K562 (cell line): ENCODE measurements around the gene ACOT13. TPM values are rescaled to one million over a fixed set of nuclear protein-coding genes. Genes with fewer than 3 reads are reported as not detected.

Experiments used
- ARID2 ChIP-seq: fragments of 450-650 bp; IDR thresholded peaks from 2 replicates; pipeline ENCODE4 v1.6.1; 2017; ENCODE audit warnings: antibody characterized with exemption, mild to moderate bottlenecking
- ATF1 ChIP-seq, 2 experiments: fragments of 450-650 bp in 1 of 2; IDR thresholded peaks; 2 replicates each; pipeline ENCODE4 v1.6.1; 2016; ENCODE audit warnings: missing compliant biosample characterization in 1 of 2, missing genetic modification characterization in 1 of 2
- BRD4 ChIP-seq: fragments of 200-600 bp; sonication (generic); IDR thresholded peaks from 2 replicates; pipeline ENCODE4 v1.6.1; 2017; ENCODE audit warnings: inconsistent platforms
- CCNT2 ChIP-seq: IDR thresholded peaks from 2 replicates; pipeline ENCODE4 v1.6.1; 2011; ENCODE audit warnings: borderline replicate concordance, low read depth, mild to moderate bottlenecking, moderate library complexity, mixed read lengths, low read length; ENCODE audit not compliant: insufficient read length; ENCODE audit errors: extremely low read depth
- ELF4 ChIP-seq: fragments of 450-650 bp; formaldehyde crosslinking; IDR thresholded peaks from 2 replicates; pipeline ENCODE4 v1.4.0; 2022; ENCODE audit warnings: missing genetic modification characterization
- FOXA1 ChIP-seq: fragments of 450-650 bp; IDR thresholded peaks from 2 replicates; pipeline ENCODE4 v1.6.1; 2016; ENCODE audit warnings: mild to moderate bottlenecking, borderline replicate concordance
- GATAD2B ChIP-seq: fragments of 450-650 bp; IDR thresholded peaks from 2 replicates; pipeline ENCODE4 v1.6.1; 2017; ENCODE audit warnings: mild to moderate bottlenecking, borderline replicate concordance
- HDAC3 ChIP-seq: fragments of 450-650 bp; IDR thresholded peaks from 2 replicates; pipeline ENCODE4 v1.6.1; 2018; ENCODE audit warnings: borderline replicate concordance, mild to moderate bottlenecking, moderate library complexity; ENCODE audit not compliant: partially characterized antibody
- ILF3 ChIP-seq: fragments of 450-650 bp; IDR thresholded peaks from 2 replicates; pipeline ENCODE4 v1.6.1; 2018; ENCODE audit warnings: antibody characterized with exemption, mild to moderate bottlenecking, moderate library complexity, borderline replicate concordance
- NCOR1 ChIP-seq: fragments of 450-650 bp; IDR thresholded peaks from 2 replicates; pipeline ENCODE4 v1.6.1; 2016; ENCODE audit warnings: mild to moderate bottlenecking, moderate library complexity
- PRDM10 ChIP-seq: fragments of 450-650 bp; IDR thresholded peaks from 2 replicates; pipeline ENCODE4 v1.6.1; 2018; ENCODE audit not compliant: partially characterized antibody
- TEAD4 ChIP-seq, 2 experiments: sonication (generic) in 1 of 2; formaldehyde crosslinking in 1 of 2; IDR thresholded peaks; 2 replicates each; pipeline versions ENCODE4 v1.6.1 to v1.8.0; 2012 to 2022; ENCODE audit warnings: borderline replicate concordance in 1 of 2, inconsistent platforms in 1 of 2, low read length in 1 of 2, mild to moderate bottlenecking in 1 of 2, missing genetic modification reagents in 1 of 2
- ZBTB5 ChIP-seq: fragments of 450-650 bp; IDR thresholded peaks from 2 replicates; pipeline ENCODE4 v1.6.1; 2017; ENCODE audit warnings: antibody characterized with exemption
- ZNF589 ChIP-seq: fragments of 200-800 bp; sonication (Bioruptor generic); IDR thresholded peaks from 2 replicates; pipeline ENCODE4 v1.6.1; 2016; ENCODE audit warnings: low read depth, missing genetic modification characterization, missing compliant biosample characterization
- ZNF778 ChIP-seq: fragments of 450-650 bp; formaldehyde crosslinking; IDR thresholded peaks from 2 replicates; pipeline ENCODE4 v1.4.0; 2020; ENCODE audit warnings: mild to moderate bottlenecking, moderate library complexity
- ZNF830 ChIP-seq: fragments of 250-450 bp; sonication (Bioruptor Pico); IDR thresholded peaks from 2 replicates; pipeline ENCODE4 v1.5.0; 2021; ENCODE audit warnings: mild to moderate bottlenecking
- polyA plus RNA-seq, 8 experiments: library from polyadenylated mRNA; depleted of rRNA in 4 of 8; stranded (reverse) in 5 of 8; unstranded in 3 of 8; fragments of >200 nt; fragmentation: Nextera tagmentation in 2 of 8; fragmentation: Illumina TruSeq in 1 of 8; extraction: Ambion mirVana in 2 of 8; extraction: Trizol in 1 of 8; gene quantifications; 2 replicates each; pipeline versions ENCODE4 v1.2.1 to v1.2.3, GENCODE V29; 2011 to 2014; ENCODE audit warnings: inconsistent platforms in 1 of 8, missing spikeins in 1 of 8
- total RNA-seq, 7 experiments: library from RNA; depleted of rRNA in 6 of 7; stranded (reverse); fragments of >200 nt in 6 of 7; fragmentation: Illumina TruSeq in 2 of 7; extraction: Trizol in 2 of 7; gene quantifications; 2 replicates each; pipeline versions ENCODE4 v1.2.1 to v1.2.3, GENCODE V29; 2011 to 2021; ENCODE audit warnings: low replicate concordance in 1 of 7
- TF ChIP-seq, protein P1 (sequence below): sonication (generic); formaldehyde crosslinking; IDR thresholded peaks from 2 replicates; pipeline ENCODE4 v1.8.0; 2023; ENCODE audit warnings: mild to moderate bottlenecking, missing genetic modification reagents

ACOT13 gene
- total and polyA plus RNA-seq, 9 of the 15 experiments (the other 6 are each of a cell fraction or from before 2014, with no cell fraction given), result 14.1 to 129 (median 65.7) TPM

DNA sequence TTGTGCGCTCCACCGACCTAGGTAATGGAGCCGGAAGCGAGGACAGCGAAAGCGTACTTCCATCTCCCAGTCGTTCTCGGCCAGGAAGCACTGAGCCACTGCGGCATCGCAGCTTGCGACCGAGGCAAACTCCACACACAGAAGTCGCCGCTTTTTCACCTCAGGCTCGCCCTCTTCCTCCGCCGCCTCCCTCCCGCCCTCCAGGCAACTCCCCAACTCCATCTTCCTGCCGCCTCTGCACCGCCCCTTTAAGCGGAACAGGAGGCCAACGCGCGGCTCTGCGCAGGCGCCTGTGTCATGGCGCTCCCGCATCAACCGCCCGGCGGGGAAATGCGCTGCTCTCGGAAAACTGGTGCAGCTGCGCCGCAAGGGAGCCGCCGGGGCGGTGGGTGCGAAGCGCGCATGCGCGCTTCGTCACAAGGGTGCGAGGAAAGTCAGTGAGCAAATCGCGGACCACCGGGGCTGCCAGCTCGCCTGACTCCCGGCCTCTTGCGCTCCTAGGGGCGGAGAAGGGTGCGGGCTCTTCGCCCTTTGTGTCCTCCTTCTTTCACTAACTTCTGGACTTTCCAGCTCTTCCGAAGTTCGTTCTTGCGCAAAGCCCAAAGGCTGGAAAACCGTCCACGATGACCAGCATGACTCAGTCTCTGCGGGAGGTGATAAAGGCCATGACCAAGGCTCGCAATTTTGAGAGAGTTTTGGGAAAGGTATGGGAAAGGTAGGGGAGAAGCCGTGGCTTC, at the start of gene ACOT13, which contains the start of gene TDP2 (continued):
- TF ChIP-seq, protein P1, sequence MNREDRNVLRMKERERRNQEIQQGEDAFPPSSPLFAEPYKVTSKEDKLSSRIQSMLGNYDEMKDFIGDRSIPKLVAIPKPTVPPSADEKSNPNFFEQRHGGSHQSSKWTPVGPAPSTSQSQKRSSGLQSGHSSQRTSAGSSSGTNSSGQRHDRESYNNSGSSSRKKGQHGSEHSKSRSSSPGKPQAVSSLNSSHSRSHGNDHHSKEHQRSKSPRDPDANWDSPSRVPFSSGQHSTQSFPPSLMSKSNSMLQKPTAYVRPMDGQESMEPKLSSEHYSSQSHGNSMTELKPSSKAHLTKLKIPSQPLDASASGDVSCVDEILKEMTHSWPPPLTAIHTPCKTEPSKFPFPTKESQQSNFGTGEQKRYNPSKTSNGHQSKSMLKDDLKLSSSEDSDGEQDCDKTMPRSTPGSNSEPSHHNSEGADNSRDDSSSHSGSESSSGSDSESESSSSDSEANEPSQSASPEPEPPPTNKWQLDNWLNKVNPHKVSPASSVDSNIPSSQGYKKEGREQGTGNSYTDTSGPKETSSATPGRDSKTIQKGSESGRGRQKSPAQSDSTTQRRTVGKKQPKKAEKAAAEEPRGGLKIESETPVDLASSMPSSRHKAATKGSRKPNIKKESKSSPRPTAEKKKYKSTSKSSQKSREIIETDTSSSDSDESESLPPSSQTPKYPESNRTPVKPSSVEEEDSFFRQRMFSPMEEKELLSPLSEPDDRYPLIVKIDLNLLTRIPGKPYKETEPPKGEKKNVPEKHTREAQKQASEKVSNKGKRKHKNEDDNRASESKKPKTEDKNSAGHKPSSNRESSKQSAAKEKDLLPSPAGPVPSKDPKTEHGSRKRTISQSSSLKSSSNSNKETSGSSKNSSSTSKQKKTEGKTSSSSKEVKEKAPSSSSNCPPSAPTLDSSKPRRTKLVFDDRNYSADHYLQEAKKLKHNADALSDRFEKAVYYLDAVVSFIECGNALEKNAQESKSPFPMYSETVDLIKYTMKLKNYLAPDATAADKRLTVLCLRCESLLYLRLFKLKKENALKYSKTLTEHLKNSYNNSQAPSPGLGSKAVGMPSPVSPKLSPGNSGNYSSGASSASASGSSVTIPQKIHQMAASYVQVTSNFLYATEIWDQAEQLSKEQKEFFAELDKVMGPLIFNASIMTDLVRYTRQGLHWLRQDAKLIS, result peak; percentile 34; the same call in 1 of the 2 replicates
- TF ChIP-seq ARID2 (peak; percentile 57; the same call in 1 of the 2 replicates), ZNF830 (peak; percentile 94; the same call in 1 of the 2 replicates), NCOR1 (0 out of 2 replicates have a peak, but pooled peaks have one; percentile 2), TEAD4 (IDR thresholded peaks at IDR 0.05; ENCODE audit: low read length) (0 out of 2 replicates have a peak, but pooled peaks have one; percentile 22), TEAD4 (CRISPR knock-in tag; IDR thresholded peaks at IDR 0.05; ENCODE audit: borderline replicate concordance) (no peak), ATF1 (CRISPR knock-in tag; IDR thresholded peaks at IDR 0.05) (no peak), ATF1 (tag; IDR thresholded peaks at IDR 0.05) (peak; percentile 84), ILF3 (peak; percentile 62; the same call in 1 of the 2 replicates), ZNF778 (CRISPR knock-in tag) (no peak), PRDM10 (no peak), ZBTB5 (no peak), BRD4 (peak; percentile 83), ELF4 (CRISPR knock-in tag) (no peak), CCNT2 (peak; percentile 90), GATAD2B (peak; percentile 31; the same call in 1 of the 2 replicates), HDAC3 (peak; percentile 25), ZNF589 (CRISPR knock-in tag) (no peak), FOXA1 (no peak)
